ENCODE data around the gene SV2A.

Gene SV2A

DNA sequence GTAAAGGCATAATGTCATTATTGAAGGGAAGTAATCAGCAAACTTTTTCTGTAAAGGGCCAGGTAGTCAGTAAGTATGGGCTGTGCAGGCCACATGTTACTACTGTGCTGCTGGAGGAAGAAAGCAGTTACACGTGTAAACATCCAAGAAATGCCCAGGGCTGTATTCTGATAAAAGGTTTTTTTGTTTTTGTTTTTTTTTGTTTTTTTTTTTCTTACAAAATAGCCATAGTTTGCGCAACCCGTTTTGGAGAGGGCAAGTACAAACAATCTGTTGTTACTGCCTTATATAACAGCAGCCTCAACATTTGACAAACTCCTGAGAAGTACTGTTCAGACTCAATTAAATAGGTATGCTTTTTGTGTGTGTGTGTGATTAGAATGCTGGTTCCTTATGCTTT, 45.7 kb upstream of the SV2A start:
- TF ChIP-seq ZC3H10 (CRISPR knock-in tag; IDR thresholded peaks at IDR 0.05) (no peak), ESRRG (CRISPR knock-in tag; IDR thresholded peaks at IDR 0.05) (no peak), ZFP30 (CRISPR knock-in tag; IDR thresholded peaks at IDR 0.05) (no peak), OSR1 (CRISPR knock-in tag; IDR thresholded peaks at IDR 0.05) (no peak), TOX (CRISPR knock-in tag; IDR thresholded peaks at IDR 0.05; ENCODE audit: borderline replicate concordance) (no peak), ZNF8 (CRISPR knock-in tag; IDR thresholded peaks at IDR 0.05) (no peak), ZFP3 (CRISPR knock-in tag; IDR thresholded peaks at IDR 0.05) (no peak), ZNF565 (CRISPR knock-in tag; conservative IDR thresholded peaks at IDR 0.05; ENCODE audit: low read depth) (no peak), BACH2 (CRISPR knock-in tag; IDR thresholded peaks at IDR 0.05; ENCODE audit: borderline replicate concordance) (no peak), ARNTL (CRISPR knock-in tag; IDR thresholded peaks at IDR 0.05; ENCODE audit: borderline replicate concordance, low read depth) (no peak), CSDC2 (CRISPR knock-in tag; IDR thresholded peaks at IDR 0.05) (no peak), TCF4 (CRISPR knock-in tag; IDR thresholded peaks at IDR 0.05; ENCODE audit: borderline replicate concordance) (no peak), PPARA (CRISPR knock-in tag; IDR thresholded peaks at IDR 0.05; ENCODE audit: borderline replicate concordance) (no peak), ISL1 (CRISPR knock-in tag; IDR thresholded peaks at IDR 0.05) (no peak)
- TF ChIP-seq, protein P1, sequence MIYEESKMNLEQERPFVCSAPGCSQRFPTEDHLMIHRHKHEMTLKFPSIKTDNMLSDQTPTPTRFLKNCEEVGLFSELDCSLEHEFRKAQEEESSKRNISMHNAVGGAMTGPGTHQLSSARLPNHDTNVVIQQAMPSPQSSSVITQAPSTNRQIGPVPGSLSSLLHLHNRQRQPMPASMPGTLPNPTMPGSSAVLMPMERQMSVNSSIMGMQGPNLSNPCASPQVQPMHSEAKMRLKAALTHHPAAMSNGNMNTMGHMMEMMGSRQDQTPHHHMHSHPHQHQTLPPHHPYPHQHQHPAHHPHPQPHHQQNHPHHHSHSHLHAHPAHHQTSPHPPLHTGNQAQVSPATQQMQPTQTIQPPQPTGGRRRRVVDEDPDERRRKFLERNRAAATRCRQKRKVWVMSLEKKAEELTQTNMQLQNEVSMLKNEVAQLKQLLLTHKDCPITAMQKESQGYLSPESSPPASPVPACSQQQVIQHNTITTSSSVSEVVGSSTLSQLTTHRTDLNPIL (CRISPR knock-in tag; IDR thresholded peaks at IDR 0.05; ENCODE audit: low read depth): no peak
- TF ChIP-seq, protein P2, sequence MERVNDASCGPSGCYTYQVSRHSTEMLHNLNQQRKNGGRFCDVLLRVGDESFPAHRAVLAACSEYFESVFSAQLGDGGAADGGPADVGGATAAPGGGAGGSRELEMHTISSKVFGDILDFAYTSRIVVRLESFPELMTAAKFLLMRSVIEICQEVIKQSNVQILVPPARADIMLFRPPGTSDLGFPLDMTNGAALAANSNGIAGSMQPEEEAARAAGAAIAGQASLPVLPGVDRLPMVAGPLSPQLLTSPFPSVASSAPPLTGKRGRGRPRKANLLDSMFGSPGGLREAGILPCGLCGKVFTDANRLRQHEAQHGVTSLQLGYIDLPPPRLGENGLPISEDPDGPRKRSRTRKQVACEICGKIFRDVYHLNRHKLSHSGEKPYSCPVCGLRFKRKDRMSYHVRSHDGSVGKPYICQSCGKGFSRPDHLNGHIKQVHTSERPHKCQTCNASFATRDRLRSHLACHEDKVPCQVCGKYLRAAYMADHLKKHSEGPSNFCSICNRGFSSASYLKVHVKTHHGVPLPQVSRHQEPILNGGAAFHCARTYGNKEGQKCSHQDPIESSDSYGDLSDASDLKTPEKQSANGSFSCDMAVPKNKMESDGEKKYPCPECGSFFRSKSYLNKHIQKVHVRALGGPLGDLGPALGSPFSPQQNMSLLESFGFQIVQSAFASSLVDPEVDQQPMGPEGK (CRISPR knock-in tag; IDR thresholded peaks at IDR 0.05; ENCODE audit: borderline replicate concordance): no peak
- TF ChIP-seq, protein P3, sequence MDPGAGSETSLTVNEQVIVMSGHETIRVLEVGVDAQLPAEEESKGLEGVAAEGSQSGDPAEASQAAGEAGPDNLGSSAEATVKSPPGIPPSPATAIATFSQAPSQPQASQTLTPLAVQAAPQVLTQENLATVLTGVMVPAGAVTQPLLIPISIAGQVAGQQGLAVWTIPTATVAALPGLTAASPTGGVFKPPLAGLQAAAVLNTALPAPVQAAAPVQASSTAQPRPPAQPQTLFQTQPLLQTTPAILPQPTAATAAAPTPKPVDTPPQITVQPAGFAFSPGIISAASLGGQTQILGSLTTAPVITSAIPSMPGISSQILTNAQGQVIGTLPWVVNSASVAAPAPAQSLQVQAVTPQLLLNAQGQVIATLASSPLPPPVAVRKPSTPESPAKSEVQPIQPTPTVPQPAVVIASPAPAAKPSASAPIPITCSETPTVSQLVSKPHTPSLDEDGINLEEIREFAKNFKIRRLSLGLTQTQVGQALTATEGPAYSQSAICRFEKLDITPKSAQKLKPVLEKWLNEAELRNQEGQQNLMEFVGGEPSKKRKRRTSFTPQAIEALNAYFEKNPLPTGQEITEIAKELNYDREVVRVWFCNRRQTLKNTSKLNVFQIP (CRISPR knock-in tag; IDR thresholded peaks at IDR 0.05; ENCODE audit: borderline replicate concordance, low read depth): no peak
- TF ChIP-seq, protein P4, sequence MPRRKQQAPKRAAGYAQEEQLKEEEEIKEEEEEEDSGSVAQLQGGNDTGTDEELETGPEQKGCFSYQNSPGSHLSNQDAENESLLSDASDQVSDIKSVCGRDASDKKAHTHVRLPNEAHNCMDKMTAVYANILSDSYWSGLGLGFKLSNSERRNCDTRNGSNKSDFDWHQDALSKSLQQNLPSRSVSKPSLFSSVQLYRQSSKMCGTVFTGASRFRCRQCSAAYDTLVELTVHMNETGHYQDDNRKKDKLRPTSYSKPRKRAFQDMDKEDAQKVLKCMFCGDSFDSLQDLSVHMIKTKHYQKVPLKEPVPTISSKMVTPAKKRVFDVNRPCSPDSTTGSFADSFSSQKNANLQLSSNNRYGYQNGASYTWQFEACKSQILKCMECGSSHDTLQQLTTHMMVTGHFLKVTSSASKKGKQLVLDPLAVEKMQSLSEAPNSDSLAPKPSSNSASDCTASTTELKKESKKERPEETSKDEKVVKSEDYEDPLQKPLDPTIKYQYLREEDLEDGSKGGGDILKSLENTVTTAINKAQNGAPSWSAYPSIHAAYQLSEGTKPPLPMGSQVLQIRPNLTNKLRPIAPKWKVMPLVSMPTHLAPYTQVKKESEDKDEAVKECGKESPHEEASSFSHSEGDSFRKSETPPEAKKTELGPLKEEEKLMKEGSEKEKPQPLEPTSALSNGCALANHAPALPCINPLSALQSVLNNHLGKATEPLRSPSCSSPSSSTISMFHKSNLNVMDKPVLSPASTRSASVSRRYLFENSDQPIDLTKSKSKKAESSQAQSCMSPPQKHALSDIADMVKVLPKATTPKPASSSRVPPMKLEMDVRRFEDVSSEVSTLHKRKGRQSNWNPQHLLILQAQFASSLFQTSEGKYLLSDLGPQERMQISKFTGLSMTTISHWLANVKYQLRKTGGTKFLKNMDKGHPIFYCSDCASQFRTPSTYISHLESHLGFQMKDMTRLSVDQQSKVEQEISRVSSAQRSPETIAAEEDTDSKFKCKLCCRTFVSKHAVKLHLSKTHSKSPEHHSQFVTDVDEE (CRISPR knock-in tag; IDR thresholded peaks at IDR 0.05): no peak
- TF ChIP-seq, protein P5, sequence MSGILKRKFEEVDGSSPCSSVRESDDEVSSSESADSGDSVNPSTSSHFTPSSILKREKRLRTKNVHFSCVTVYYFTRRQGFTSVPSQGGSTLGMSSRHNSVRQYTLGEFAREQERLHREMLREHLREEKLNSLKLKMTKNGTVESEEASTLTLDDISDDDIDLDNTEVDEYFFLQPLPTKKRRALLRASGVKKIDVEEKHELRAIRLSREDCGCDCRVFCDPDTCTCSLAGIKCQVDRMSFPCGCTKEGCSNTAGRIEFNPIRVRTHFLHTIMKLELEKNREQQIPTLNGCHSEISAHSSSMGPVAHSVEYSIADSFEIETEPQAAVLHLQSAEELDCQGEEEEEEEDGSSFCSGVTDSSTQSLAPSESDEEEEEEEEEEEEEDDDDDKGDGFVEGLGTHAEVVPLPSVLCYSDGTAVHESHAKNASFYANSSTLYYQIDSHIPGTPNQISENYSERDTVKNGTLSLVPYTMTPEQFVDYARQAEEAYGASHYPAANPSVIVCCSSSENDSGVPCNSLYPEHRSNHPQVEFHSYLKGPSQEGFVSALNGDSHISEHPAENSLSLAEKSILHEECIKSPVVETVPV (CRISPR knock-in tag; IDR thresholded peaks at IDR 0.05): no peak
- no peak for ATAC-seq

DNA sequence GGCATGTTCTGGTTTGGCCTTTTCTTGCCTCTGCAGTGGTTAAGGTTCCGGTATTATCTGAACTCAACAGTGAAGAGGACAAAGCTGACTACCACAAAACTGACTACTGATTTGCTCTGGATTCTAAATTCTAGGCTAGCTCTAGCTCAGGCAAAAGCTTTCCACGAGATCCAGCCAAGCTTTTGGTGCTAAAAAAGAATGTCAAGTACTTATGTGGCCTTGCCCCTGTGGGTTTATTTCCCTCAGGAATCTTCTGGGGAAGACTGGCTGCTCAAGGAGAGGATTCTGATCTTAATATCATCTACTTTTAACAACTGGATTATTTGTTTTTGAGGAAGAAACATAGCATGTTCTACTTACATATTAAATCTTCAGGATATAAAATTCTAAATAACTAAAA, 45.1 kb upstream of the SV2A start:
- no peak for ATAC-seq
- TF ChIP-seq ISL1 (CRISPR knock-in tag; IDR thresholded peaks at IDR 0.05) (no peak), ZNF565 (CRISPR knock-in tag; conservative IDR thresholded peaks at IDR 0.05; ENCODE audit: low read depth) (no peak), BACH2 (CRISPR knock-in tag; IDR thresholded peaks at IDR 0.05; ENCODE audit: borderline replicate concordance) (no peak), ZNF70 (CRISPR knock-in tag; IDR thresholded peaks at IDR 0.05) (no peak), CSDC2 (CRISPR knock-in tag; IDR thresholded peaks at IDR 0.05) (no peak), TCF4 (CRISPR knock-in tag; IDR thresholded peaks at IDR 0.05; ENCODE audit: borderline replicate concordance) (no peak), ZFP30 (CRISPR knock-in tag; IDR thresholded peaks at IDR 0.05) (no peak), SNAI2 (CRISPR knock-in tag; IDR thresholded peaks at IDR 0.05) (no peak), ZFP3 (CRISPR knock-in tag; IDR thresholded peaks at IDR 0.05) (no peak), ESRRG (CRISPR knock-in tag; IDR thresholded peaks at IDR 0.05) (no peak), PPARA (CRISPR knock-in tag; IDR thresholded peaks at IDR 0.05; ENCODE audit: borderline replicate concordance) (no peak), OSR1 (CRISPR knock-in tag; IDR thresholded peaks at IDR 0.05) (no peak), ZNF8 (CRISPR knock-in tag; IDR thresholded peaks at IDR 0.05) (no peak)
- TF ChIP-seq, protein P5 (CRISPR knock-in tag; IDR thresholded peaks at IDR 0.05): no peak
- TF ChIP-seq, protein P3 (CRISPR knock-in tag; IDR thresholded peaks at IDR 0.05; ENCODE audit: borderline replicate concordance, low read depth): no peak
